ENCODE data around the gene NMU. TPM values are rescaled to one million over a fixed set of nuclear protein-coding genes. Genes with fewer than 3 reads are reported as not detected.

NMU gene
- polyA plus RNA-seq, 1 of the 3 experiments (the other 2 are of a cell fraction), result 0.66 TPM

- ChIA-PET POLR2A (no interaction called here), CTCF (no interaction called here)
- Histone ChIP-seq H3F3A (replicated peaks; ENCODE audit: insufficient read depth) (no peaks in the 10 kb centered on the region), H3K27ac (ENCODE audit: low read depth in 2 of 2, low read length in 1 of 2) (no peak overlapping the region), H4K20me1 (ENCODE audit: insufficient read depth) (no peaks in the 10 kb centered on the region), H3K79me2 (ENCODE audit: insufficient read depth) (no peaks in the 10 kb centered on the region), H3K4me1 (ENCODE audit: control insufficient read depth in 1 of 2, insufficient read depth in 2 of 2, low read depth in 1 of 2, low read length in 1 of 2) (no peaks in the 10 kb centered on the region), H3K9me3 (no peaks in the 10 kb centered on the region), H3K9ac (no peak overlapping the region), H3K9me2 (no peaks in the 10 kb centered on the region), H3K27me3 (ENCODE audit: insufficient read depth) (no peaks in the 10 kb centered on the region), H3K36me3 (replicated peaks in 1 of 2; ENCODE audit: control insufficient read depth in 1 of 2, insufficient read depth in 2 of 2, low read length in 1 of 2) (no peaks in the 10 kb centered on the region), H3K4me3 (ENCODE audit: low read depth in 2 of 2, low read length in 1 of 2) (no peak overlapping the region), H2AFZ (ENCODE audit: low read depth) (no peak overlapping the region), H3K4me2 (no peak overlapping the region)
- TF ChIP-seq, protein P1, sequence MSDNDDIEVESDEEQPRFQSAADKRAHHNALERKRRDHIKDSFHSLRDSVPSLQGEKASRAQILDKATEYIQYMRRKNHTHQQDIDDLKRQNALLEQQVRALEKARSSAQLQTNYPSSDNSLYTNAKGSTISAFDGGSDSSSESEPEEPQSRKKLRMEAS (IDR thresholded peaks at IDR 0.05; ENCODE audit: low read depth), result no peak
- no peak for TF ChIP-seq NRF1 (IDR thresholded peaks at IDR 0.05; ENCODE audit: low read depth, low read length)
- no peak for TF ChIP-seq RAD21 (IDR thresholded peaks at IDR 0.05; ENCODE audit: low read length)
- TF ChIP-seq RFX5 (IDR thresholded peaks at IDR 0.05; ENCODE audit: low read length), result no peak
- no peak for TF ChIP-seq ELF1 (IDR thresholded peaks at IDR 0.05)
- no peak for TF ChIP-seq YY1 (IDR thresholded peaks at IDR 0.05; ENCODE audit: low read depth)
- TF ChIP-seq, protein P2, sequence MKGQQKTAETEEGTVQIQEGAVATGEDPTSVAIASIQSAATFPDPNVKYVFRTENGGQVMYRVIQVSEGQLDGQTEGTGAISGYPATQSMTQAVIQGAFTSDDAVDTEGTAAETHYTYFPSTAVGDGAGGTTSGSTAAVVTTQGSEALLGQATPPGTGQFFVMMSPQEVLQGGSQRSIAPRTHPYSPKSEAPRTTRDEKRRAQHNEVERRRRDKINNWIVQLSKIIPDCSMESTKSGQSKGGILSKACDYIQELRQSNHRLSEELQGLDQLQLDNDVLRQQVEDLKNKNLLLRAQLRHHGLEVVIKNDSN (IDR thresholded peaks at IDR 0.05; ENCODE audit: borderline replicate concordance, low read depth), result no peak
- TF ChIP-seq MEF2A (IDR thresholded peaks at IDR 0.05; ENCODE audit: borderline replicate concordance, low read depth), result no peak
- TF ChIP-seq EZH2phosphoT487 (IDR thresholded peaks at IDR 0.05; ENCODE audit: borderline replicate concordance, low read depth), result no peak
- TF ChIP-seq IRF3 (IDR thresholded peaks at IDR 0.05; ENCODE audit: low read depth, low read length), result no peak
- no peak for TF ChIP-seq TAF1 (IDR thresholded peaks at IDR 0.05; ENCODE audit: borderline replicate concordance, low read depth, low read length)
- DNase-seq, result no peak
- 36% methylated on average over 1 of the region's 1 CpG for WGBS (ENCODE audit: low lambda C conversion rate)
Measured at GRCh38 chr4:55682295-55682694, 46.2 kb upstream of the NMU start.

GRCh38 chr4:55681430-55681829 lies 45.3 kb upstream of the NMU start:
- Histone ChIP-seq H2AFZ (ENCODE audit: low read depth) (no peak overlapping the region), H3K4me3 (ENCODE audit: low read depth in 2 of 2, low read length in 1 of 2) (no peak overlapping the region), H3K4me1 (ENCODE audit: control insufficient read depth in 1 of 2, insufficient read depth in 2 of 2, low read depth in 1 of 2, low read length in 1 of 2) (no peaks in the 10 kb centered on the region), H3K79me2 (ENCODE audit: insufficient read depth) (no peaks in the 10 kb centered on the region), H3K27me3 (ENCODE audit: insufficient read depth) (no peaks in the 10 kb centered on the region), H3K9me2 (no peaks in the 10 kb centered on the region), H3K4me2 (no peak overlapping the region), H3K9me3 (no peaks in the 10 kb centered on the region), H4K20me1 (ENCODE audit: insufficient read depth) (no peaks in the 10 kb centered on the region), H3F3A (replicated peaks; ENCODE audit: insufficient read depth) (no peaks in the 10 kb centered on the region), H3K36me3 (replicated peaks in 1 of 2; ENCODE audit: control insufficient read depth in 1 of 2, insufficient read depth in 2 of 2, low read length in 1 of 2) (no peaks in the 10 kb centered on the region), H3K27ac (ENCODE audit: low read depth in 2 of 2, low read length in 1 of 2) (no peak overlapping the region), H3K9ac (no peak overlapping the region)
- TF ChIP-seq TEAD4 (IDR thresholded peaks at IDR 0.05; ENCODE audit: borderline replicate concordance, insufficient read depth) (no peak), ELF1 (IDR thresholded peaks at IDR 0.05) (no peak), FOXM1 (IDR thresholded peaks at IDR 0.05; ENCODE audit: low read depth) (no peak), PBX3 (IDR thresholded peaks at IDR 0.05) (no peak), GATA2 (CRISPR knock-in tag; IDR thresholded peaks at IDR 0.05) (no peak), FOSL2 (IDR thresholded peaks at IDR 0.05; ENCODE audit: borderline replicate concordance, low read depth) (no peak), POLR2AphosphoS5 (IDR thresholded peaks at IDR 0.05; ENCODE audit: low read depth, low read length) (no peak), CHD2 (IDR thresholded peaks at IDR 0.05; ENCODE audit: low read length, partially characterized antibody) (no peak), EZH2phosphoT487 (IDR thresholded peaks at IDR 0.05; ENCODE audit: borderline replicate concordance, low read depth) (no peak), GABPA (IDR thresholded peaks at IDR 0.05; ENCODE audit: low read depth) (no peak), RXRA (IDR thresholded peaks at IDR 0.05; ENCODE audit: borderline replicate concordance, low read depth) (no peak), RCOR1 (IDR thresholded peaks at IDR 0.05; ENCODE audit: low read length) (no peak), NRF1 (IDR thresholded peaks at IDR 0.05; ENCODE audit: low read depth, low read length) (no peak), EP300 (IDR thresholded peaks at IDR 0.05; ENCODE audit: borderline replicate concordance in 1 of 2, low read depth in 1 of 2, low read length in 1 of 2) (no peak)
- ChIA-PET POLR2A (no interaction called here), CTCF (no interaction called here)
- 79% methylated on average over 3 of the region's 3 CpGs for WGBS (ENCODE audit: low lambda C conversion rate)
- no peak for DNase-seq
